Stimulated activated CD4-positive, alpha-beta T cell treated with anti-CD3 and anti-CD28 coated beads, Interleukin-15, amount 100 ng/mL, for 24 hours (primary cell): ENCODE results near the gene ZMYM1.
"Not testable (repeated sequence)": the region's sequence is repeated elsewhere in the genome, so short reads cannot be mapped to it uniquely, and the experiment has no call there.

Source experiments
- DNase-seq: peaks from one replicate; pipeline ENCODE4 v3.0.0-alpha.2; 2020

ZMYM1 gene

GRCh38 chr1:35080171-35080854, 1.1 kb downstream of the ZMYM1 start:
- no peak for DNase-seq

- DNase-seq, result no peak
Measured at GRCh38 chr1:35085421-35085820, 6.2 kb downstream of the ZMYM1 start.

DNA sequence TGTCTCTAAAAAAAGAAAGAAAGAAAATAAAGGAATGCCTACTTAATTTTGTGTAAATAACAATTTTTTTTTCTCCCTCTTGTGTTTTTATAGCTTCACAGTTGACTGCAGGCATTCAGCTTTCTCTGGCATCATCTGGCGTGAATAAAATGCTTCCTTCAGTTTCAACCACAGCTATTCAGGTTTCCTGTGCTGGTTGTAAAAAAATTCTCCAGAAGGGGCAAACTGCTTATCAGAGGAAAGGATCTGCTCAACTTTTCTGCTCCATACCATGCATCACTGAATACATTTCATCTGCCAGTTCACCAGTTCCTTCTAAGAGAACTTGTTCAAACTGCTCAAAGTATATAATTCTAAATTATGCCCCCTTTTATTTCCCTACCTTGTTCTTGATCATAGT, 18.0 kb downstream of the ZMYM1 start:
- no peak for DNase-seq

DNA sequence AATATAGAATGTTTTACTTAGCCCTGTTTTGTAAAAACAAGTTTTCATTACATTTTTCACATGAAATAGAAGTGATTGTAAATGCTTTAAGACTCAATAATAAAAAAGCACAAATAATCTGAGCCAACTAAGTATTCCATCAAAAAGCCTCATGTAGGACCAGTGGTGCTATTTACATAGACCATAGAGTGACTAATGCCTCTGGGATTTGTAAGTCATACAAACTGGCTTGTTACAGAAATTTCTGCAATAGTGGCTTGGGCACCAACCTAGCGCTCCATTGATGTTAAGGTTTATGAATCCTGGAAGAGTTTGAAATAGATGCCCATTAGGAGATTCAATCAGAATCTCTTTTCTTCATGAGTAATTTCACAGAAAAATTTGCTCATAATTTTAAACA, 31.9 kb downstream of the ZMYM1 start:
- no peak for DNase-seq

DNA sequence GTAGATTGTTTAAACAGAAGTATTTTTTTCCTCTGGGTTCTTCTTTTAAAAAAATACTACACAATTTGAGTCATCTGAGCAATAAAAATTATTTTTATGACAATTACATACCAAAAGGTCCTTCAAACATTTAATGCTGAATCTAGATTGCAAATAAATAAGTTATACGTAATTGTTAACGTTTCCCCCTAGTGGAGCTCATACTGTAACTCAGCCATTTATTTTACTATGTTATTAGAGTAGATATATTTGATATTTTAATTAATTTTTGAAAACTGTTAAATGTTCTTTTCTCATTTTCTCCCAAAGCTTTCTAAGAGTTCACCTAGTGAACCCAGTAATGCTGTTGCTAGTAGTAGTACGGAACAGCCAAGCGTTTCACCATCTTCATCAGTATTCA, 33.5 kb downstream of the ZMYM1 start:
- no peak for DNase-seq

GRCh38 chr1:35115459-35116383, 36.5 kb downstream of the ZMYM1 start:
- no peak for DNase-seq

GRCh38 chr1:35120458-35121133, 41.4 kb downstream of the ZMYM1 start:
- DNase-seq, result peak; percentile 5

DNA sequence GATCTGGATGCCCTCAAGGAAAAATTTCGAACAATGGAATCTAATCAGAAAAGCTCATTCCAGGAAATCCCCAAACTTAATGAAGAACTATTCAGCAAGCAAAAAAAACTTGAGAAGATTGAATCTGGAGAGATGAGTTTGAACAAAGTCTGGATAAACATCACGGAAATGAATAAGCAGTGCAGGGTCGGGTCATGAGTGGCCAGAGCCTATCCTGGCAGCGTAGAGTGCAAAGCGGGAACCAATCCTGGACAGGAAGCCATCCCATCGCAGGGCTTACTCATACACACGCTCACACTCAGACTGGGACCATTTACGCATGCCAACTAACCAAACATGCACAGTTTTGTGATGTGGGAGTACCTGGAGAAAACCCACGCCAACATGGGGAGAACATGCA, 43.1 kb downstream of the ZMYM1 start:
- no peak for DNase-seq

GRCh38 chr1:35126546-35126945, 47.4 kb downstream of the ZMYM1 start:
- no peak for DNase-seq

- DNase-seq, result no peak
Measured at GRCh38 chr1:35129080-35129479, 49.9 kb downstream of the ZMYM1 start.

GRCh38 chr1:35136780-35137179, 57.6 kb downstream of the ZMYM1 start:
- no peak for DNase-seq

- not testable (repeated sequence) for DNase-seq
Measured at GRCh38 chr1:35137590-35137989, 58.4 kb downstream of the ZMYM1 start.

DNA sequence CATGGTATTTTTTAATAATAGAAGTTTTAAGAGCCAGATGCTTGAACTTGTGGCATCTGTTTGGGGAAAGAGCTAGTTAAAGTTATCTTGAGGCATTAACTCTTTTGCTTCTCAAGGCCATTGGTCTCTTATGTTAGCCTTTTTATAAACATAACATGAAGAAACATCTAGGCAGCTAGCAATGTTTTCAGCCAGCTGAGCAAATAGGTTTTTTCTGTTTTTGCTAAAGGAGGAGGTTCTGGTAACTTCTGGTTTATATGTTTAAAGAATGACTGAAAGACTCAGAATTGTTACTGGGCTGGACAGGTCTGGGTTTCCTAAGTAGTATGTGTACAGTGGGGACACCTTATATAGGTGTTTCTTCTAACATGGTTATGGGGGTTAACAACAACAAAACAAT, 63.1 kb downstream of the ZMYM1 start:
- DNase-seq, result not testable (repeated sequence)

GRCh38 chr1:35142728-35143127, 63.5 kb downstream of the ZMYM1 start:
- not testable (repeated sequence) for DNase-seq

GRCh38 chr1:35143737-35144508, 64.7 kb downstream of the ZMYM1 start:
- no peak for DNase-seq

GRCh38 chr1:35145892-35146549, 66.8 kb downstream of the ZMYM1 start:
- not testable (repeated sequence) for DNase-seq

- no peak for DNase-seq
Measured at GRCh38 chr1:35151220-35151619, 72.0 kb downstream of the ZMYM1 start.

DNA sequence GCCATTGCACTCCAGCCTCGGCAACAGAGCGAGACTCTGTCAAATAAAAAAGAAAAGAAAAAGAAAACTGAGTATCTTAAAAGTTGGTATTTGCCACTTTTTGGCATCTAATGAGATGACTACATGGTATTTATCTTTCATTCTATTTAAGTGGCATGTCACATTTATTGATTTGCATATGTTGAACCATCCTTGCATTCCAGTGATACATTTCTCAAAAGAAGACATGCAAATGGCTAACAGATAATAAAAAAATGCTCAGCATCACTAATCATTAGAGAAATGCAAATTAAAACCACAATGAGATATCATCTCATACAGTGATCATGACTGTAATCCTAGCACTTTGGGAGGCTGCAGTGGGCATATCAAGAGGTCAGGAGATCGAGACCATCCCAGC, 85.7 kb downstream of the ZMYM1 start:
- DNase-seq, result no peak
